ENCODE data around the gene TM9SF1.

Gene TM9SF1

DNA sequence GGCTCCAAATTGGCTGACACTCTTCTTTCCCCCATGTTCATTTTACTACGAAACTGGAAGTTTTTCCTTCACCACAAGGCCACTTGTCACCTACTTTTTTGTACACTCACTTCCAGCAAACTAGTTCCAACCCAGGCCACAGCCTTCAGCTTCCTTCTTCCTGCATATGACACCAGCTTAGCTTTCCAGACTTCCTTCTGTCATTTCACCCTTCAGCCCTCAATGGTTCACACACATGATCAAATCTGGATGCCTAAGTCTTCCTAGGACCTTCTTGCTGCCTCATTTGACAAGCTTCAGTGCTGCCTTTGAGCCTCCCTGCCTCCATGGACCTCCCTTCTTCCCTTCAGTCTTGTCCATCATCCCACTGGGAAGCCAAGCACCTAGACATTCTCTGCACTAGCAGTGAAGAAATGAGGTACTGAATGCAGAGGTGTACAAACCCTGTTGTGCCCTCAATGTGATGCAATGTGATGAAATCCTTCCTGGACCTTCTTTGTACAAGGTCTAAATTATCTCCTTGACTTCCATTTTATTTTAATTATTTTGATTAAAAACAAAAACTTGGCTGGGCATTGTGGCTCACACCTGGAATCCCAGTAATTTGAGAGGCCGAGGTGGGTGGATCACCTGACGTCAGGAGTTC is 27.6 kb downstream of the TM9SF1 start:
- Histone ChIP-seq H3K9ac (ENCODE audit: low read length) (no peak overlapping the region), H3K4me1 (ENCODE audit: control insufficient read depth, low read depth, low read length) (peaks cover 5% of the 10 kb centered on the region), H3K4me3 (ENCODE audit: low read length) (no peak overlapping the region), H3K9me3 (ENCODE audit: control insufficient read depth, low read depth, low read length) (no peaks in the 10 kb centered on the region), H3K27me3 (ENCODE audit: control insufficient read depth, insufficient read depth, low read length) (no peaks in the 10 kb centered on the region), H3K27ac (ENCODE audit: low read length) (no peak overlapping the region), H3K36me3 (ENCODE audit: control insufficient read depth, low read depth, low read length) (peaks cover 7% of the 10 kb centered on the region)

GRCh38 chr14:24165785-24166184 is 29.5 kb downstream of the TM9SF1 start:
- Histone ChIP-seq H3K27ac (ENCODE audit: low read length) (no peak overlapping the region), H3K36me3 (ENCODE audit: control insufficient read depth, low read depth, low read length) (peaks cover 8% of the 10 kb centered on the region), H3K9me3 (ENCODE audit: control insufficient read depth, low read depth, low read length) (no peaks in the 10 kb centered on the region), H3K27me3 (ENCODE audit: control insufficient read depth, insufficient read depth, low read length) (no peaks in the 10 kb centered on the region), H3K4me3 (ENCODE audit: low read length) (no peak overlapping the region), H3K9ac (ENCODE audit: low read length) (no peak overlapping the region), H3K4me1 (ENCODE audit: control insufficient read depth, low read depth, low read length) (peaks cover 5% of the 10 kb centered on the region)

GRCh38 chr14:24164518-24164991 is 30.7 kb downstream of the TM9SF1 start:
- no peak overlapping the region for H3K9ac ChIP-seq (ENCODE audit: low read length)
- no peaks in the 10 kb centered on the region for H3K9me3 ChIP-seq (ENCODE audit: control insufficient read depth, low read depth, low read length)
- H3K4me1 ChIP-seq (ENCODE audit: control insufficient read depth, low read depth, low read length) = peaks cover 6% of the 10 kb centered on the region
- no peak overlapping the region for H3K4me3 ChIP-seq (ENCODE audit: low read length)
- H3K27me3 ChIP-seq (ENCODE audit: control insufficient read depth, insufficient read depth, low read length) = no peaks in the 10 kb centered on the region
- H3K27ac ChIP-seq (ENCODE audit: low read length) = no peak overlapping the region
- peaks cover 20% of the 10 kb centered on the region for H3K36me3 ChIP-seq (ENCODE audit: control insufficient read depth, low read depth, low read length)

DNA sequence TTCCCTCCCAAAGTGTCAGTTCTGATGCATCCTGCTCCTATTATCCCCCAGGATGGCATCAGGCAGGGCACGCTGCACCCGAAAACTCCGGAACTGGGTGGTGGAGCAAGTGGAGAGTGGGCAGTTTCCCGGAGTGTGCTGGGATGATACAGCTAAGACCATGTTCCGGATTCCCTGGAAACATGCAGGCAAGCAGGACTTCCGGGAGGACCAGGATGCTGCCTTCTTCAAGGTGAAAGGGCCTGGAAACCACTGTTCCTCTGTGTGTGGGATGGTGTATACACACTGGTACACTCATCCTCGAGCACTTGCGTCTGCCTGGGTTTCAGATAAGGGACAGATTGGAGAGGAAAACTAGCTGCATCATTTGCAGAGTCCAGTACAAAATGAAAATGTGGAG is 33.1 kb downstream of the TM9SF1 start:
- Histone ChIP-seq H3K9me3 (ENCODE audit: control insufficient read depth, low read depth, low read length) (no peaks in the 10 kb centered on the region), H3K4me3 (ENCODE audit: low read length) (no peak overlapping the region), H3K4me1 (ENCODE audit: control insufficient read depth, low read depth, low read length) (peaks cover 6% of the 10 kb centered on the region), H3K27ac (ENCODE audit: low read length) (no peak overlapping the region), H3K9ac (ENCODE audit: low read length) (no peak overlapping the region), H3K27me3 (ENCODE audit: control insufficient read depth, insufficient read depth, low read length) (no peaks in the 10 kb centered on the region), H3K36me3 (ENCODE audit: control insufficient read depth, low read depth, low read length) (peaks cover 32% of the 10 kb centered on the region)

GRCh38 chr14:24160850-24161804 is 34.1 kb downstream of the TM9SF1 start, which contains the start of gene IRF9:
Gene IRF9 (plus strand): TSS chr14:24161265. CDS start chr14:24162145, 880 bp downstream.
- Histone ChIP-seq H3K9ac (ENCODE audit: low read length) (no peak within 1 kb of the TSS), H3K9me3 (ENCODE audit: control insufficient read depth, low read depth, low read length) (no peaks in the 10 kb centered on the region), H3K27ac (ENCODE audit: low read length) (no peak within 1 kb of the TSS), H3K4me3 (ENCODE audit: low read length) (peak within 1 kb of the TSS; percentile 35), H3K4me1 (ENCODE audit: control insufficient read depth, low read depth, low read length) (peaks cover 6% of the 10 kb centered on the region), H3K36me3 (ENCODE audit: control insufficient read depth, low read depth, low read length) (peaks cover 37% of the 10 kb centered on the region), H3K27me3 (ENCODE audit: control insufficient read depth, insufficient read depth, low read length) (no peaks in the 10 kb centered on the region)

GRCh38 chr14:24160499-24160849 is 34.8 kb downstream of the TM9SF1 start:
- peaks cover 44% of the 10 kb centered on the region for H3K36me3 ChIP-seq (ENCODE audit: control insufficient read depth, low read depth, low read length)
- H3K4me1 ChIP-seq (ENCODE audit: control insufficient read depth, low read depth, low read length) = peaks cover 6% of the 10 kb centered on the region
- H3K27me3 ChIP-seq (ENCODE audit: control insufficient read depth, insufficient read depth, low read length) = no peaks in the 10 kb centered on the region
- no peak overlapping the region for H3K4me3 ChIP-seq (ENCODE audit: low read length)
- no peak overlapping the region for H3K27ac ChIP-seq (ENCODE audit: low read length)
- no peak overlapping the region for H3K9ac ChIP-seq (ENCODE audit: low read length)
- no peaks in the 10 kb centered on the region for H3K9me3 ChIP-seq (ENCODE audit: control insufficient read depth, low read depth, low read length)

DNA sequence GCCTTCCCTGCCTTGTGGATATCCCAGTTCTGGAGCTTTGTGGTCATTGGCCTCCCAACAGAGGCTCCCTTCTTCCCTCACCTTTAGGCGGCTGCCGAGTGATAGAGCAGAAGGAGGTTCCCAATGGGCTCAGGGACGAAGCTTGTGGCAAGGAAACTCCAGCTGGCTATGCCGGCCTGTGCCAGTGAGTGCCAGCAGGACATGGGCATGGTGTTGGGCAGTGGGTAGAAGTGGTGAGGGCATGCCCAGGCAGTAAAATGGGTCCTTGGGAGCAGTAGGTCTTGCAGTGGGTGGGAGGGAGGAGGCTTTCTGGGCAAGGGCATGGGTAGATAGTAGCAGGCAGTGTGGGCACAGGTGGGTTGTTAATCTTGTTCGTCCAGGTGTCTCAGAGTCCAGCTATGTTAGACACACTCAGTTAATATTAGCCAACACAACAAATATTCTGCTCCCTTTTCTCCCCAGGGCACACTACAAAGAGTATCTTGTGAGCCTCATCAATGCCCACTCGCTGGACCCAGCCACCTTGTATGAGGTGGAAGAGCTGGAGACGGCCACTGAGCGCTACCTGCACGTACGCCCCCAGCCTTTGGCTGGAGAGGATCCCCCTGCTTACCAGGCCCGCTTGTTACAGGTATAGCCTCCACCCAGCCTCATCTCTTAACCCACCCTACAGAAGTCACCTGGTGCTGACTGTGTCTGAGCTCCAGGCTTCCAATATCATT is 35.3 kb downstream of the TM9SF1 start:
- Histone ChIP-seq H3K4me1 (ENCODE audit: control insufficient read depth, low read depth, low read length) (peaks cover 6% of the 10 kb centered on the region), H3K27me3 (ENCODE audit: control insufficient read depth, insufficient read depth, low read length) (no peaks in the 10 kb centered on the region), H3K4me3 (ENCODE audit: low read length) (no peak overlapping the region), H3K9ac (ENCODE audit: low read length) (no peak overlapping the region), H3K27ac (ENCODE audit: low read length) (no peak overlapping the region), H3K36me3 (ENCODE audit: control insufficient read depth, low read depth, low read length) (peaks cover 45% of the 10 kb centered on the region), H3K9me3 (ENCODE audit: control insufficient read depth, low read depth, low read length) (no peaks in the 10 kb centered on the region)

DNA sequence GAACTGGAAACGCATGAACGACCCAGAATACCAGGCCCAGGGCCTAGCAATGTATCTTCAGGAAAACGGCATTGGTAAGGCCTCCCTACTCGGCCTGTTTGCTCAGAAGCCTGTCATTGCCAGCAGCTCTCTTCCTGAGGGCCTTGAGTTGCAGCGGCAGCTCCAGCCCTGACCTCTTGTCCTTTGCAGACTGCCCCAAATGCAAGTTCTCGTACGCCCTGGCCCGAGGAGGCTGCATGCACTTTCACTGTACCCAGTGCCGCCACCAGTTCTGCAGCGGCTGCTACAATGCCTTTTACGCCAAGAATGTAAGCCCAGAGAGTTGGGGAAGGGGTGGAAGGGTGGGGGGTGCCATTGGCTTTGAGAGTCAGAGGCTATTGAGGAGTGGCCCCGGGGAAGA is 37.9 kb downstream of the TM9SF1 start:
- H3K36me3 ChIP-seq (ENCODE audit: control insufficient read depth, low read depth, low read length) = peaks cover 50% of the 10 kb centered on the region
- H3K4me3 ChIP-seq (ENCODE audit: low read length) = no peak overlapping the region
- no peak overlapping the region for H3K9ac ChIP-seq (ENCODE audit: low read length)
- no peak overlapping the region for H3K27ac ChIP-seq (ENCODE audit: low read length)
- no peaks in the 10 kb centered on the region for H3K27me3 ChIP-seq (ENCODE audit: control insufficient read depth, insufficient read depth, low read length)
- peaks cover 6% of the 10 kb centered on the region for H3K4me1 ChIP-seq (ENCODE audit: control insufficient read depth, low read depth, low read length)
- no peaks in the 10 kb centered on the region for H3K9me3 ChIP-seq (ENCODE audit: control insufficient read depth, low read depth, low read length)

DNA sequence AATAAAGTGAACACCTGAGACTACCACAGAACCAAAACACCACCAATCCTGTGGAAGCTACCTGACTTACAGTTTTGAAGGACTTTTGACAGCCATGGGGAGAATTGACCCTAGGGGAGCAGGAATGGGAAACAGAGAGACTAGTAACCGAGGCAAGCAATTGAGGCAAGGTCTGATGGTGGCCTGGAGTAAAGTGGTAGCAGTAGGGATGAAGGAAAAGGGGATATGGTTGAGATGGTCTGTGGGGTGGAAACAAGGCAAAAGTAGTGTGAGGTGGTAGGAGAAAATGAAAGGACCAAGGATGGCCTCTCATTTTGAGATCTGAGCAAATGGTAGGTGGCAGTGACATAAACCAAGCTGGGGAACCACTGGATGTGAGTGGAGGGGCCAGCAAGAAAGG is 38.4 kb downstream of the TM9SF1 start:
- no peaks in the 10 kb centered on the region for H3K27me3 ChIP-seq (ENCODE audit: control insufficient read depth, insufficient read depth, low read length)
- no peaks in the 10 kb centered on the region for H3K9me3 ChIP-seq (ENCODE audit: control insufficient read depth, low read depth, low read length)
- no peak overlapping the region for H3K9ac ChIP-seq (ENCODE audit: low read length)
- H3K36me3 ChIP-seq (ENCODE audit: control insufficient read depth, low read depth, low read length) = peaks cover 53% of the 10 kb centered on the region
- H3K27ac ChIP-seq (ENCODE audit: low read length) = no peak overlapping the region
- H3K4me3 ChIP-seq (ENCODE audit: low read length) = no peak overlapping the region
- H3K4me1 ChIP-seq (ENCODE audit: control insufficient read depth, low read depth, low read length) = peaks cover 6% of the 10 kb centered on the region

DNA sequence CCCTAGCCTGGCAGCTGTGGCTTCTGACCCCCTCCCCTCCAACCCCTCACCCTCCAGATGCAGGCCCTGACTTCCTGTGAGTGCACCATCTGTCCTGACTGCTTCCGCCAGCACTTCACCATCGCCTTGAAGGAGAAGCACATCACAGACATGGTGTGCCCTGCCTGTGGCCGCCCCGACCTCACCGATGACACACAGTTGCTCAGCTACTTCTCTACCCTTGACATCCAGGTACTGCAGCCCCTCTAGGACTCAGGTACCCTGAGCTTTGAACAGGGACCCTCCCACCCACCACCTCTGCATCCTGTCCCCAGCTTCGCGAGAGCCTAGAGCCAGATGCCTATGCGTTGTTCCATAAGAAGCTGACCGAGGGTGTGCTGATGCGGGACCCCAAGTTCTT is 40.1 kb downstream of the TM9SF1 start:
- H3K9ac ChIP-seq (ENCODE audit: low read length) = no peak overlapping the region
- no peaks in the 10 kb centered on the region for H3K27me3 ChIP-seq (ENCODE audit: control insufficient read depth, insufficient read depth, low read length)
- H3K27ac ChIP-seq (ENCODE audit: low read length) = no peak overlapping the region
- H3K4me3 ChIP-seq (ENCODE audit: low read length) = no peak overlapping the region
- H3K4me1 ChIP-seq (ENCODE audit: control insufficient read depth, low read depth, low read length) = no peaks in the 10 kb centered on the region
- H3K9me3 ChIP-seq (ENCODE audit: control insufficient read depth, low read depth, low read length) = no peaks in the 10 kb centered on the region
- peaks cover 63% of the 10 kb centered on the region for H3K36me3 ChIP-seq (ENCODE audit: control insufficient read depth, low read depth, low read length)

- Histone ChIP-seq H3K4me3 (ENCODE audit: low read length) (no peak overlapping the region), H3K4me1 (ENCODE audit: control insufficient read depth, low read depth, low read length) (peaks cover 3% of the 10 kb centered on the region), H3K27me3 (ENCODE audit: control insufficient read depth, insufficient read depth, low read length) (no peaks in the 10 kb centered on the region), H3K9me3 (ENCODE audit: control insufficient read depth, low read depth, low read length) (no peaks in the 10 kb centered on the region), H3K27ac (ENCODE audit: low read length) (no peak overlapping the region), H3K9ac (ENCODE audit: low read length) (no peak overlapping the region), H3K36me3 (ENCODE audit: control insufficient read depth, low read depth, low read length) (peaks cover 51% of the 10 kb centered on the region)
These were observed 43.7 kb downstream of the TM9SF1 start for GRCh38 chr14:24151404-24152080.

Measured in iPS-18a (cell line).